Measurements from ENCODE around the gene MEG3.
"Not testable (repeated sequence)": the region's sequence is repeated elsewhere in the genome, so short reads cannot be mapped to it uniquely, and the experiment has no call there.

The MEG3 gene

DNA sequence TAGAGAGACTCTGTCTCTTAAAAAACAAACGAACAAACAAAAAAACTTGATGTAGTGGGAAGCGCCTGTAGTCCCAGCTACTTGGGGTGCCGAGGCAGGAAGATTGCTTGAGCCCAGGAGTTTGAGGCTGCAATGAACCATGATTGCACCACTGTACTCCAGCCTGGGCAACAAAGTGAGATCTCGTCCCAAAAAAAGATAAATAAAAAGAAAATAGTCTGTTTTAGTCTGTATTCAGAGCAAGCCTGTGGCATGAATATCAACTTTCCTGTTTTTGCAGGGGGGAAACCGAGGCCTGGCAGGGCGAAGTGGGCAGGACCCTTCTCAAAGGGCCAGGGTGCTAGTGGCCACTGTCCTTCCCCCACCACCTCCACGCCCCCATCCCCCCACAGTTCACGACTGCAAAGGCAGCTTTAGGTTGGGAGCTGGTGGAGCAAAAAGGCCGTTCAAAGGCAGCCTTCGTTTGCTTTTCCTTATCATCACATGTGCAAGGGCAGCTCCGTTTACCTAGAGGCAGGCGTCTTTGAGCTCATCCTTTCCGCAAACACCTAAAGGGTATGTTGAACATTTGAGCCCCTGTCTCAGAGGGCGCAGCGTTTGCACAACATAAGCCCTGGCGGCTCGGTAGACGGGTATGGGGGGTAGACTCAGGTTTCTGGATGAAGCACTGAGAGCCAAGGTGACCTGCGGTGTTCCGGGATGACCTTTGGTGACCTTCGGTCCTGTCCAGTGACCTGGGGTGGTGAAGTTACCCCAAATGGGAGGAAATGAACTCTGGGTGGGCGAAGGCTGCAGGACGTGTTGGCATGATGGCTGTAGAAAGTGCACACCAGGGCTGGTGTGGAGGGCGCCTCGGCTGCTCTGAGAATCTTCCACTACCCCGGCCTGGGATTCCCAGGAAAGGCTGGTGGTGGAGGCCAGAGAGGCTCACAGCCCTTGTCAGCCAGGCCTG is 8.7 kb upstream of the MEG3 start:
- no peak for DNase-seq

DNA sequence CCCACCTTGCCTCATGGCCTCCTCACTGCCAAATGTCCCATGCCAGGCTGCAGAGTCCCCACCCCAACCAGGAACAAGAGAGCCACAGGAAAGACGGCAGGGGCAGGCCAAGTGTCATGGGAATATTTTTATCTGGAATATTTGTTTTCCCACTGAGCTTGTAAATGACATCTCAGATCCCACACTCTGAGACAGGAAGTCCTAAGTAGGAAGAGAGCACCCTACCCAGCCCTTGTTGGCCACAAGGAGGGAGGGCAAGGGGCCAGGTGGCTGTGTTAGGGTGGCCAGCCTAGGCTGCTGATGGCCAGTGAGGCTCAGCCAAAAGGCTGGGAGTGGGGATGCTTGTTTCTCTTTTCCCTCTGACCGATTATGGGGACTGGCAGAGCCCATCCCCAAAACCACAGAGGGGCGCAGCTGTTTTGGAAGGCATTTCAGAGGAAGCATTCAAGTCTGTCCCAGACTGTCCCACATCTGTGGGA is 7.7 kb upstream of the MEG3 start:
- DNase-seq: no peak

DNA sequence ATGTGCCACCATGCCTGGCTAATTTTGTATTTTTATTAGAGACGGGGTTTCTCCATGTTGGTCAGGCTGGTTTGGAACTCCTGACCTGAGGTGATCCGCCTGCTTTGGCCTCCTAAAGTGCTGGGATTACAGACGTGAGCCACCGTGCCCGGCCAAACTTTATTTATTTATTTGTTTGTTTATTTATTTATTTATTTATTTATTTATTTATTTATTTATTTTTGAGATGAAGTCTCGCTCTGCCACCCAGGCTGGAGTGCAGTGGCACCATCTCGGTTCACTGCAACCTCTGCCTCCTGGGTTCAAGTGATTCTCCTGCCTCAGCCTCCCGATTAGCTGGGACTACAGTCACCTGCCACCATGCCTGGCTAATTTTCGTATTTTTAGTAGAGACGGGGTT is 7.0 kb upstream of the MEG3 start:
- not testable (repeated sequence) for DNase-seq

DNA sequence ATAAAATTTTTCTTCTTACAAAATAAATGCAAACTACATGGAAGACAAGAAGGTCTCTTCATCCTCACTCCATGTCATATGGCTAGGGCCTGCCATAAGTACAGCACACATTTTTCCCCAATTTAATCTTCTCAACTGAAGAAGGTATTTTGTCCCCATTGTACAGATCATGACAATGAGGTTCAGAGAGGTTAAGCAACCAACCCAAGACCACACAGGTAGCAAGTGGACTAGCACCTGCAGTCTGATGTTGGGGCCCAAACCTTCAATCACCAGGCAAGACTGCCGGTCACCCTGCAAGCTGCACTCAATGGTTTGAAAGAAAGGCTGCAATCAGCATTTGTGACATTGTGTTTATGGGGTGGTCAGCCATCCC is 6.5 kb upstream of the MEG3 start:
- no peak for DNase-seq

DNA sequence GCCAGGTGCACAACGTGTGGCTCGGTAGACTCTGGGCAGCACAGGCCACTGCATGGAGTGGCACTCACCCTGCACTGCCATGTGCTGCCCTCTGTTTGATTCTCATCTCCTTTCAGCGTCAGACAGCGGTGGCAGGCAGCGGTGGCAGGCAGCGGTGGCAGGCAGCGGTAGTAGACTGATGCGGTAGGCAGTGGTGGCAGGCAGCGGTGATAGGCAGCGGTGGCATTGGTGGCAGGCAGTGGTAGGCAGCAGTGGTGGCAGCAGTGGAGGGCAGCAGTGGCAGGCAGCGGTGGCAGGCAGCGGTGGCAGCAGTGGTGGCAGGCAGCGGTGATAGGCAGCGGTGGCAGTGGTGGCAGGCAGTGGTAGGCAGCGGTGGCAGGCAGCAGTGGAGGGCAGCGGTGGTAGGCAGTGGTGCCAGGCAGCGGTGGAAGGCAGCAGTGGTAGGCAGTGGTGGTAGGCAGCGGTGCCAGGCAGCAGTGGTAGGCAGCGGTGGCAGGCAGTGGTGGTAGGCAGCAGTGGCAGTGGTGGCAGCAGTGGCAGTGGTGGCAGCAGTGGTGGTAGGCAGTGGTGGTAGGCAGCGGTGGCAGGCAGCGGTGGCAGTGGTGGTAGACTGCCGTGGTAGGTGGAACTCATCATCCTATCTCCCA is 6.0 kb upstream of the MEG3 start:
- DNase-seq: no peak

DNA sequence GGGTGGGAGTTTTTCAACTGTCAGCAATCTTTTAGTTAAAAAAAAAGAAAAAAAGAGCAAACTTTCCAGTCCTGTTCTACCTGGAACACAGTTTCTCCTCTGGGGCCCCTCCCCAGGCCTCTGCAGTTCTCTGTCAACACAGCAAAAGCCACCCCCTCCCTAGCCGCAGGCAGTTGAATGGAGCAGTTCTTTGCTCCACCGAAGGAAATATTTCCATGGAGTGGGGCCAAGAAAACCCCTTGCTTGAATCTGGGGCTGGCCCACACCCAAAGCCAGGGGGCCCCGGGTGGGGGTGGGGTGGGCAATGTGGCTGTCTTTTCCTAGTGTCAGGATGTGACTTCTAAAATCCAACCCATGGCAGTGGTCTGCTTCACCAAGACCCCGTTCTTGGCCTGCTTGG is 5.0 kb upstream of the MEG3 start:
- DNase-seq: no peak

DNA sequence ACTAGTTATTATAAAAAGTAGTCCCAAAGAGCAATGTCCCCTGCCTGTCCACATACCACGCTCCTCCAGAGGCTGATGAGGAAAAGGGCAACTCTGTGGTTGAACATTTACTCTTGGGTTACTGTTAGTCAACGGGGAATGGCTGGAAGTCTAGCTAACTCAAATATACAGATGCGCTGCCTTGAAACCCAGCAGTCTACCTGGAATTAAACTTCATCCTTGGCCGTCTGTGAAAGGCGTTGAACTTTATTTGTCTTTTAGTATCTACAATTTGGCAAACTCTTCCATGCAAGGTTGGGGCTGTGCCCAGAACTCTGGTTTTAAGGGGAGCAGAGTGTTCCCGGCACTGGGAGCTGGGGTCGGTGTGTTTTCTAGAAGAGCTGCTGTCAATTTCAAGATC is 3.9 kb upstream of the MEG3 start:
- DNase-seq: no peak

DNA sequence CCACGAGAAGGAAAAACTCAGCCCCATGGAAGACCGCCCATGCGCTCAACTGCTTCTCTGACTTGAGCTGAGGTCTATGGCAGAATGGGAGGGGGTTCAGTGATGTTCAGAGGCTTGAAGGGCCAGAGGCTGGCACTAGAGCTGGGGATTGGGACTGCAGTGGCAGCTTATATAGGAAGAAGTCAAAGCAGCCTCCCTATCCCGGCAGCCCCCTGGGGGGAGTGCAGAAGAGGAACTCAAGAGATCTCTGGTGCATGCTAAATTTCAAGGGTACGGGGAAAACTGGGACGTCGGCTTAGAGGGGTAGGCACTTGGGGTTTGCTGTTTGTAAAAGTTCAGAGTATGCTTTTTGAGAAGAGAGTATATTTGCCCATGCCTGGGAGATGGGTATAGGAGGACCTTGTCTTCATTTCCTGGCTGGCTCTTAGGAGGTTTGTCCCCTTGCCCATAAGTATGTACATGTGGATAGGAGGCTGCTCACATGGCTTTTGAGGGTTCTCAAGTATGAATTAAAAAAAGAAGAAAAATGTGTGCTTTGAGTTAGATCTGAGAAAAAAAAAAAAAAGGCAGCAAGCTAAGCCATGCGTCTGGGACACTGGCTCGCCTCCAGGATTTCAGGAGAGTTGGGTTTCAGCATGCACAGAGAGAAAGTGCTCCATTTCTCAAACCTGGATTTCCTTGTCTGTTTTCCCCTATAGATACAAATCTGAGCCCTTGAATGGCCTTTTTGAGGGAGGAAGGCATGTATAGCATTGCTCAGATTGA is 3.2 kb upstream of the MEG3 start:
- no peak for DNase-seq

DNA sequence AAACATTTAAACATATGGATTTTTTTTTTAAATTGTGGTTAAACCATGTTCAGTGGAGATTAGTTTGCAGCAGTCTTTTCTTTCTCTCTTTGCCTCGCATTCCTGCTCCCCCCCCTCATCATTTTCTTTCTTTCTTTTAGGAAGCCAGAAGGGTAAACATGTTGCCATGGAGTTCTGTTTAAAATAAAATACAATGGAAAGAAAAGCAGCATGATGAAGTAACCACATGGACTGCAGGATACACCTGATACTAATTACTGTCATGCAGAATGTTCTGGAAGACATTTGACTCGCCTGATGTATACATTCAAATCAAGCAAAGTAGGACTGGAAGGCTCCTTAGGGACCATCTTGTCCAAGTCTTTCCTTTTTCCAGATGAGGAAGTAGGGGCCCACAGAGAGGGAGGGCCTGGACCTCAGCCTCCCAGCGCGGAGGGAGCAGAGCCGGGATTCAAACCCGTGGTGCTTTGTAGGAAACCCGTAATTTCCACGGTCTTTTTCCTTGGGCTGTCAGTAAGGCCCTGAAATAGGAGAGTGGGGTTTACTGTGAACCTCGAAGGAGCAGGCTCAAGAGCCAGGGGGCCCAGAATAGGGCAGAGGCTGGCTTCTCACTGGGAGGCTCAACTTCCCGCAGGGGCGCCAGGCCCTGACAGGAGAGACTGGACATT is 2.4 kb upstream of the MEG3 start:
- DNase-seq: no peak

DNA sequence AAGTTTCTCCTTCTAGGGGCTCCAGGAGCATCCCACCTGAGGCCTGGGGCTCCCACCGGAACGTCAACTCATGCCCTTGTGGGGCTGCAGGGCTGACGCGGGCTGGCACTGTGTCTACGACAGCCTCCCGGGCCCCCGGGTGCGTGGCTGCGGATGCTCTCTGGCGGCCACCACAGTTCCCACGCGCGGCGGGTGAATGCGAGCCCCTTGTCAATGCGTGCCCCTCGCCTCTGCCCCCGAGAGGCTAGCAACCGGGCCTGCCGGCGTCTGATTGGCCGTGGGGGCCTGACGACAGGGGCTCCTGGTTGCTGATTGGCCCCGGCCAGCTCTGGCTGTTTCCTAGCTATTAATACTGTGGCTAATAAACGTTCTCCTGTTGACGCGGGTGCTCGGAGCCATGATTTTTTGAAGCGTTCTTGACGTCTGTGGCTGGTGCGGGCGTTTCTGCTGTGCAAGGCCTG is 1.8 kb upstream of the MEG3 start:
- DNase-seq: no peak

DNA sequence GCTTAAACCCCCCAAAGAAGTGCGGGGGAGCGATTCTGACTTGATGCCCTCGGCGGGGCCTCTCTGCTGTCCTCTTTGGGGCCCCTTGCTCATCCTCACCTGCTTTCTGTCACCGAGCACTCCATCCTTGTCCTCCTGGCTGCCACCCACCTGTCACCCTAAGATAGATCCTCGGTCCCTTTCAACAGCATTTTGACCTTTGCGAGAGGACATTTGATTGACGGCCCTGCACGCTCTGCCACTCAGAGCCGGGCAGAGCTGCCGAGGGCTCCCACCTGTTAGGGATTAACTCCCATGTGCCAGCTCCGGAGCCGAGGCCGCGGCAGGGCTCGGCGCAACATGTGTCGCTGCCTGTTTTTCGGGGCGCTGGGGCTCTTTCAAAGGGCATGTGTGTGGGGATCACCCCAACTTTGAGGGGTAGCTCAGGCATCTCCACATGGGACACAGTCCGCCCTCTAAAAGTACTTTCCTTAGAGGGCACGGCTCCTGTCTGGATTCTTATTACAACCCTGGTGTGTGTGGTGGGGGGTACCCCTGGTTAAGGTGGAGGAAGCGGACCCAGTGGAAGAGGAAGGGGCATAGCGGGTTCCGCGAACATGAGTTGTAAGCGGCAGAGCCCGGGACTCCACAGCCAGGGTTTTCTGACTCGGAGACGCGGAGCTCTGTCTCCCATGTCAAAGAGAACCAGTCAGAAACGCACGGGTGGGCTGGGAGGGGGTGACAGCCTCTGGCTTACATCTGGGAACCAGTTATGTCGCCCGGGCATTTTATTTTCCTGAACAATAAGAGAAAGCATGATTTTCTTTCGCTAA is 811 bp upstream of the MEG3 start:
- no peak for DNase-seq

DNA sequence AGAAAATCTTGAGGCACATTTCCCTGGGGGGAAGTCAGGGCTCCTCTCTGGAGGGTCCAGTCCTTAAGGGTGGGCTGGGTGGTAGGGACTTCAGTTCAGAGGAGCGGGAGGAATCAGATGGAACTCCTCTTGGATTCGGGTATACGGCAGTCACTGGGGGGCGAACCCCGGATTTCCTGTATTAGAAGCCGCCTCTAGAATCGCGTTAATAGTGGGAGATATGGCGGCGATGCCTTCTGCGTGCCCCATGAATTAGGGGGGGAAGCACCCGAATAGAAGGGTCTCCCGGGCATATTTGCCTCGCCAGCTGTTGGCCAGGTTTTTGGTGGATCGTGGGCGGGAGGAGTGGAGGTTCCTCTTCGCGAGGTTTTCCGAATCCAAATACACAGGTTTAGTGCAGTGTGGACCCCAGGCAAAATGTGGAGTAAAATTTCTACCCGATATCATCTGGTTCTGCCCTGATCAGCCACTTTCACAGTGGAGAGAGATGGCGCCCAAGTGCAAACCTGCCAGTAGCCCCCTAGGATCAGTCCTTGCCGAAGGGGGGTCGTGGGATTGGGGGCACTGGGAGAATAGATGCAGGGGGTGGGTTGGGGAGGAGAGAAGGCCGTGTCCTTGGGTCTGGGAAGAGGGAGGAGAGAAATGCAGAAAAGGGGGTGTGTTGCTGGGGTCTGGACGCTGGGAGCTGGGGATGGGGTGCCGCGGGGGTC is 628 bp downstream of the MEG3 start:
- DNase-seq: no peak

DNA sequence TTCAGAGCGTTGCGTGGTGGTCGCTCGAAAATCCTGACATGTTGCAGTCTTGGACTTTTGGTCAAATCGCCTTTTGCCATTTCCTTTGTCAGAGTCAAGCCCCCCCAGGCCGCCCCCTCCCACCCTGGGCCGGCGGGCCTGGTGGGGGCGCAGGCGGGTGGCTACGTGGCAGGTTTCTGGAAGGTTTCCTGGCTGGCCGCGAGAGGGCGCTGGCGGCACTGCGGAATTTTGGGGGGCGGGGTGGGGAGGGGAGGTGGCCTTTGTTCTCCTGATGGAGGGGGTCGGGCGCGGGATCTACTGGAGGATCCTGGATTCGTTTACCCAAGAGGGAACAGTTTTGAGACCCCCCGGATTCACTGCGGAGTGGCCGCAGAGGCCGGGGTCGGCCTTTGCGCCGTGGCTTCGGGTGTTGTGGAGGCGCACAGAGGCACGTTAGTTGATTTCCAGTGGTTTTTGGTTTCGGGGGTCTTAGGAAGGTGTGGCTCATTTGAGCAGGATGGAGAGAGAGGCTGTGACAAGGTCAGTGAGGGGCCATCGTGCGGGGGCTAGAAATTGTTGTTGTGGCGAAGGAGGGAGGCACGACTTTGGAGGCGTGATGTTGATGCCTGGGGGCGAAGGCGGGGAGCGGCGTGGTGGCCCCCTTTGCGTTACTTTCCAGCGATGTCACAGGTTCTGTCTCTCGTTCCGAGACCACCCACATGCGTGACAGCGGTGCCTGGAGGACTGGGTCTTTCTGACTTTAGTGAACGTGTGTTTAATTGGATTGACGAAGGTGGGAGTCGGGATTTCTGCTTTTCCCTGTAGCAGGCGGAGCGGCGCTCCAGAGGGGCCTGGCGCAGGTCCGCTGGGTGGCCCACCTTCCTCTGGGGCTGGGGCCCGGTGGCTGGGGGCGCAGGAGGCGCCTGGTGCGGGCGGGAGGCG is 1.4 kb downstream of the MEG3 start:
- DNase-seq: no peak

DNA sequence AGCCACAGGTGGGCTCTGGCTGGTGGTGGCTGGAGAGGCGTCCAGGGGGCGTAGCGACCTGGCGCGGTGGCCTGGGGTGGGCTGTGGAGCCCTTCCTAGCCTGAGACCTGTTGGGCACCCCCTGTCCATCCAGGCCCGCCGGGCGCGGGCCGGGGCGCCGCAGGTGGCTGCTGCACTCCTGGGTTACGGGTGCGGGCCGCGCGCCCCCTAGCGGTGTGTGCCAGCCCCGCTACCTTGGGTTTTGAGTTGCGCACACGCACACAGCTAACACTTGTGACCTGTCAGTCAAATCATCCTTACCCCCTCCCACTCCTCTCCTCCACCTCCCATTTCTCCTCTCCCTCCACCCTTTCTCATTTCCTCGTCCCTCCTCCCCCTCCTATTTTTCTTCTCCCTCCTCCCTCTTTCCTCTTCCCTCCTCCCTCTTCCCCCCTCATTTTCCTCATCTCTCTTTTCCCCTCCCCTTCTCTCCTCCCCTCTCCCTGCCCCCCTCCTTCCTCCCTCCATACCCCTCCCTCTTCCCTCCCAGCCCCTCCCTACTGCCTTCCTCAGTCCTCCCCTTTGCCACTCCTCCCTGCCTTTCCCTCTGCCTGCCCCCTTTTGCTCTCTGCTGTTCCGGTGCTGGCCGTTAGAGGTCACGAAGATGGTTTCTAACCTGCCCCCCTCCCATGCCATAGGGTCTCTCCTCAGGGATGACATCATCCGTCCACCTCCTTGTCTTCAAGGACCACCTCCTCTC is 2.3 kb downstream of the MEG3 start:
- no peak for DNase-seq

DNA sequence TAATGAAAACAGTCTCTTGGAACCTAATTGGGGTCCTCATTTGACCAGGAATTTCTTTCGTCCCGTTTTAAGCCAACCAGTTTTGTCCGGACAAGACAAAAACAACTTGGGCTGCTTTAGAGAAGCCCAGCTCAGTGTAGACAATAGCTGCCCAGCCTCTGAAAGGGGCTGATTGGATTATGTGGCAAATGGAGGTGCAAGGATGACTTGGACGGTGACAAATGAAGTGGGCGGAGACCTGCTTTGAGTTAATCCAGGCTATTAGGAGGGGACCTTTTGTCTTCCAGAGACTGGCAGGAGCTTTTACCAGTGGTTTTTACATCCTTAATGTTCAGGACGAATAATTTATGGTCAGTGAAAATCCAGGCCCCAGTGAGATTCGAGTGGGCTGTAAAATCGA is 4.8 kb downstream of the MEG3 start:
- DNase-seq: no peak

DNA sequence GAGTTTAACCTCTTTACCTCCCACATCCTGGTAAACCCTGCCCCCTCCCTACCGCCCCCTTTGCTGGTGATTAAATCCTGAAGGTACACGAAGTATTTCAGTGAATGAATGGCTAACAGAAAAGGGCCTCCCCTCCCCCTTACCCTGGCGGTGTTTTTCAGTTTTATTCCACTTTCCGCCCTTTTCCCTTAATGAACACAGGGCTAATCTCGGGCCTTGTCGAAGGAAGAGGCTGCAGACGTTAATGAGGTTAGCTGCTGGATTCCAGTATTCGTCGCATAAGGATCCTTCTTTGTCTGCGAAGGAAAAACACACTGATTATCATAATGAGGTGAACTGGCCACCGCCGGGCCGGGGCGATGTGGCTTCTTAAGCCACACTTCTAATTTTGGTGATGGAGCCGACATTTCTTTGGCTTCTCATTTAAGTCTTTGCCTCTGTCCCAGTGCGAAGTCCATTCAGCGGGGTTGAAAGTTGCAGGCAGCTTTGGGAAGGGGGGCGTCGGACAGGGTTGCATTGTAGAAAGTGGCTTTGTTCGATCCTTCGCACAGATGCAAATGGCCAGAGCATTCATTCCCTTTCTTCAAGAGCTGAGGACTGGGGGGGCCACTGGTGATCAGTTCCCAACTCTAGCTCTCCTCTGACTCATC is 6.5 kb downstream of the MEG3 start:
- DNase-seq: no peak

DNA sequence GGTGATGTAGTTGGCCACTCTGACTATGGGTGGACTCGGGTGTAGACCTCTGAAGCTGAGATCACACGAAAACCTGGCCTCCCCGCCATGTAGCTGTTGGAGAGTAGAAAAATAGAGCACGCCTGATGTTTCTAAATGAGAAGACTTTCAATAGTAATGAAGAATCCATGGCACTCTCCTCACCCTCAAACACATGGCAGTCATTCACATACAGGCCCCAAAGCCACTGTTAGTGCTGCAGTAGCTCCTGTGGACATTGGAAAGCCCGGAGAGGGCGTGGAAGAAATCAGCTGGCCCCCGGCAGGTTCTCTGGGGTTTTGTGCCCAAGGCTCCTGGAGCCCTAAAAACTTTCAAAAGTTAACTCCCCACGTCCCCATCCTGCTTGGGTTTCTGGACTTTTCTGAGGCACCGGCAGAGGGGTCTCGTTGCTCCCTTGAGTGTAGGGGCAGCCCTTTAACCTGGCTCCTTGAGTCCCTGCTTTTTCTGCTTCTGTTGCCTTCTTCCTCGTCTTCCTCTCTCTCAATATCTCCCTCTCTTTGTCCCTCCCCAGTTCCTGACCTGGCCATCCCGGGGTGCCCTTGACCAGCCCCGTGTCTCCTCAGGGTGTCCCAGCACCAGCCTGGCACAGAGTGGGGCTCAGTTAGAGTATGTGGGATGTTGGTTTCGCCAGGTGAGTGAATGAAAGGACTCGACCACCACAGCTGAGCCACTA is 8.3 kb downstream of the MEG3 start:
- no peak for DNase-seq

All from GOT3 (cell line).